HL-60 (cell line): Measurements from ENCODE around the gene CHSY3.

Experiments used
- GABPA ChIP-seq: IDR thresholded peaks from 2 replicates; pipeline ENCODE4 v1.6.1; 2012; ENCODE audit warnings: low read depth
- POLR2AphosphoS5 ChIP-seq: IDR thresholded peaks from 2 replicates; pipeline ENCODE4 v1.6.1; 2012; ENCODE audit warnings: low read depth
- REST ChIP-seq: IDR thresholded peaks from 2 replicates; pipeline ENCODE4 v1.6.1; 2012; ENCODE audit warnings: low read depth; ENCODE audit not compliant: insufficient replicate concordance
- SPI1 ChIP-seq: IDR thresholded peaks from 2 replicates; pipeline ENCODE4 v1.6.1; 2012; ENCODE audit warnings: low read depth, mild to moderate bottlenecking, borderline replicate concordance
- TF ChIP-seq, protein P1 (sequence below): IDR thresholded peaks from one replicate; pipeline ENCODE4 v1.5.1; 2011; ENCODE audit warnings: low read length, control low read depth, inconsistent platforms; ENCODE audit not compliant: insufficient read depth

DNA sequence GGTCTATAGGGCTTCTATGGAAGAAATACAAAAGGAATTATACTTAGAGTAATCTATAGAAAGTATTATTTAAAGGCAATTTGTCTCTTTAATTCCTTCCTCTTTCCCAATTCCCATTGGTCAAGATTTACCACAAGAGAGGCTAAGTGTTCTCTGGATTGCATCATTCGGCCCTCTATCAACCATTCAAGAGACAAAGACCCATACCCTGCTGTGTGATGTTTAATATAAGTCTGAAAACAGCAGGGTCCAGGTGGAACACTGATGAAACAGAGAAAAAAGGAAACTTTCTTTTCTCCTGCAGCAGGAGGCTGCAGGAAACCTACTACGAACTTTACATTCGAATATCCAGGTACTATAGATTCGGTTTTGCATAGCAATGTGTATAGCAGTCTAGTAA lies 323.4 kb downstream of the CHSY3 start:
- TF ChIP-seq, protein P1, sequence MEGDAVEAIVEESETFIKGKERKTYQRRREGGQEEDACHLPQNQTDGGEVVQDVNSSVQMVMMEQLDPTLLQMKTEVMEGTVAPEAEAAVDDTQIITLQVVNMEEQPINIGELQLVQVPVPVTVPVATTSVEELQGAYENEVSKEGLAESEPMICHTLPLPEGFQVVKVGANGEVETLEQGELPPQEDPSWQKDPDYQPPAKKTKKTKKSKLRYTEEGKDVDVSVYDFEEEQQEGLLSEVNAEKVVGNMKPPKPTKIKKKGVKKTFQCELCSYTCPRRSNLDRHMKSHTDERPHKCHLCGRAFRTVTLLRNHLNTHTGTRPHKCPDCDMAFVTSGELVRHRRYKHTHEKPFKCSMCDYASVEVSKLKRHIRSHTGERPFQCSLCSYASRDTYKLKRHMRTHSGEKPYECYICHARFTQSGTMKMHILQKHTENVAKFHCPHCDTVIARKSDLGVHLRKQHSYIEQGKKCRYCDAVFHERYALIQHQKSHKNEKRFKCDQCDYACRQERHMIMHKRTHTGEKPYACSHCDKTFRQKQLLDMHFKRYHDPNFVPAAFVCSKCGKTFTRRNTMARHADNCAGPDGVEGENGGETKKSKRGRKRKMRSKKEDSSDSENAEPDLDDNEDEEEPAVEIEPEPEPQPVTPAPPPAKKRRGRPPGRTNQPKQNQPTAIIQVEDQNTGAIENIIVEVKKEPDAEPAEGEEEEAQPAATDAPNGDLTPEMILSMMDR, result no peak
- TF ChIP-seq GABPA (no peak), REST (no peak), POLR2AphosphoS5 (no peak), SPI1 (no peak)
